GM12873 (cell line): ENCODE results near the gene LOXL4.

Source experiments
- CTCF ChIP-seq: IDR thresholded peaks from 2 replicates; pipeline ENCODE4 v1.5.1; 2012; ENCODE audit warnings: low read depth, mild to moderate bottlenecking, moderate library complexity, low read length, control low read depth; ENCODE audit not compliant: insufficient read depth; ENCODE audit errors: missing control alignments

LOXL4 gene

GRCh38 chr10:98267894-98268693, at the start of gene LOXL4:
TSS of gene LOXL4 (minus strand) at chr10:98268194. CDS start at chr10:98263019, 5,175 bp downstream.
- TF ChIP-seq CTCF, result no peak

- no peak for TF ChIP-seq CTCF
Measured at GRCh38 chr10:98316661-98317060, 48.7 kb upstream of the LOXL4 start.

- no peak for TF ChIP-seq CTCF
Measured at GRCh38 chr10:98316170-98316569, 48.2 kb upstream of the LOXL4 start.

GRCh38 chr10:98314532-98315284, 46.7 kb upstream of the LOXL4 start:
- no peak for TF ChIP-seq CTCF

GRCh38 chr10:98313598-98313997, 45.6 kb upstream of the LOXL4 start:
- TF ChIP-seq CTCF, result no peak

GRCh38 chr10:98312822-98313221, 44.8 kb upstream of the LOXL4 start:
- no peak for TF ChIP-seq CTCF

GRCh38 chr10:98312349-98312748, 44.4 kb upstream of the LOXL4 start:
- no peak for TF ChIP-seq CTCF
